ENCODE results near the gene IGFBP1.

DNA sequence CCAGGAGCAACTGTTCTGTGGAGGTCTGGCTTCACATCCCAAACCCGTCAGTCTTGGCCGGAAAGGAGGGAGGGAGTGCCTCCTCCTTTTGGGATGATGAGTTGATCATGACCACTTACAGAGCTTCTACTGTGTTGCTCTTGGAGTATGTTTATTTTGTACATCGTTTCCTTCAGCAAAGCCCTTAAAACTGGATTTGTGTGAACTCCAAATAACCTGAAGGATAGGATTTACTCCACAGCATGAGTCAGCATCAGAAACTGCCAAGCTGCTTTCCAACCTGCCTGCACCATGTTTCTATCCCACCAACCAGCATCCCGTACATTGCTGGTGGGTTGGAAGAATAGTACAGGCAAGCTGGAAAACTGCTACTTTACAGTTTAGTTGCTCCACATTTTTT is 18.9 kb upstream of the IGFBP1 start:
- no peak for TF ChIP-seq POLR2A (IDR thresholded peaks at IDR 0.05)
- TF ChIP-seq, protein P1, sequence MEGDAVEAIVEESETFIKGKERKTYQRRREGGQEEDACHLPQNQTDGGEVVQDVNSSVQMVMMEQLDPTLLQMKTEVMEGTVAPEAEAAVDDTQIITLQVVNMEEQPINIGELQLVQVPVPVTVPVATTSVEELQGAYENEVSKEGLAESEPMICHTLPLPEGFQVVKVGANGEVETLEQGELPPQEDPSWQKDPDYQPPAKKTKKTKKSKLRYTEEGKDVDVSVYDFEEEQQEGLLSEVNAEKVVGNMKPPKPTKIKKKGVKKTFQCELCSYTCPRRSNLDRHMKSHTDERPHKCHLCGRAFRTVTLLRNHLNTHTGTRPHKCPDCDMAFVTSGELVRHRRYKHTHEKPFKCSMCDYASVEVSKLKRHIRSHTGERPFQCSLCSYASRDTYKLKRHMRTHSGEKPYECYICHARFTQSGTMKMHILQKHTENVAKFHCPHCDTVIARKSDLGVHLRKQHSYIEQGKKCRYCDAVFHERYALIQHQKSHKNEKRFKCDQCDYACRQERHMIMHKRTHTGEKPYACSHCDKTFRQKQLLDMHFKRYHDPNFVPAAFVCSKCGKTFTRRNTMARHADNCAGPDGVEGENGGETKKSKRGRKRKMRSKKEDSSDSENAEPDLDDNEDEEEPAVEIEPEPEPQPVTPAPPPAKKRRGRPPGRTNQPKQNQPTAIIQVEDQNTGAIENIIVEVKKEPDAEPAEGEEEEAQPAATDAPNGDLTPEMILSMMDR (IDR thresholded peaks at IDR 0.05), result no peak
- no peak for TF ChIP-seq POLR2AphosphoS5 (IDR thresholded peaks at IDR 0.05)
